HL-60 (cell line): Measurements from ENCODE around the gene CALM3.

Experiments
- DNase-seq, 2 experiments: peaks; one replicate each; pipeline ENCODE4 v3.0.0-alpha.2; 2010 to 2020; ENCODE audit warnings: low read depth in 1 of 2, low spot score in 1 of 2
- H3K27ac ChIP-seq: fragments of 250-450 bp; sonication (Bioruptor Pico); replicated peaks from 2 replicates; pipeline ENCODE4 v1.5.1; 2020; ENCODE audit warnings: mild to moderate bottlenecking, moderate library complexity
- H3K27me3 ChIP-seq: fragments of 250-450 bp; sonication (Bioruptor Pico); 2 replicates; pipeline ENCODE4 v1.5.1; 2021; ENCODE audit warnings: mild to moderate bottlenecking, moderate library complexity; ENCODE audit not compliant: insufficient read depth, poor library complexity, severe bottlenecking
- H3K4me3 ChIP-seq: replicated peaks from 2 replicates; pipeline ENCODE4 v1.5.1; 2011; ENCODE audit warnings: mild to moderate bottlenecking, control low read depth, low read length; ENCODE audit not compliant: insufficient read depth
- CTCF ChIP-seq: IDR thresholded peaks from one replicate; pipeline ENCODE4 v1.5.1; 2011; ENCODE audit warnings: low read length, control low read depth, inconsistent platforms; ENCODE audit not compliant: insufficient read depth
- GABPA ChIP-seq: IDR thresholded peaks from 2 replicates; pipeline ENCODE4 v1.6.1; 2012; ENCODE audit warnings: low read depth
- POLR2AphosphoS5 ChIP-seq: IDR thresholded peaks from 2 replicates; pipeline ENCODE4 v1.6.1; 2012; ENCODE audit warnings: low read depth
- SPI1 ChIP-seq: IDR thresholded peaks from 2 replicates; pipeline ENCODE4 v1.6.1; 2012; ENCODE audit warnings: low read depth, mild to moderate bottlenecking, borderline replicate concordance
- TF ChIP-seq, protein P1 (sequence below): IDR thresholded peaks from 2 replicates; pipeline ENCODE4 v1.6.1; 2012; ENCODE audit warnings: low read depth; ENCODE audit not compliant: insufficient replicate concordance

The CALM3 gene

GRCh38 chr19:46659151-46660007 is 58.2 kb downstream of the CALM3 start:
- peak in 1 of 2 experiments; percentile 40 for DNase-seq
- Histone ChIP-seq H3K27ac (no peak overlapping the region), H3K27me3 (peaks cover 19% of the 10 kb centered on the region), H3K4me3 (no peak overlapping the region)
- TF ChIP-seq POLR2AphosphoS5 (no peak), CTCF (no peak), SPI1 (no peak), GABPA (no peak)
- TF ChIP-seq, protein P1, sequence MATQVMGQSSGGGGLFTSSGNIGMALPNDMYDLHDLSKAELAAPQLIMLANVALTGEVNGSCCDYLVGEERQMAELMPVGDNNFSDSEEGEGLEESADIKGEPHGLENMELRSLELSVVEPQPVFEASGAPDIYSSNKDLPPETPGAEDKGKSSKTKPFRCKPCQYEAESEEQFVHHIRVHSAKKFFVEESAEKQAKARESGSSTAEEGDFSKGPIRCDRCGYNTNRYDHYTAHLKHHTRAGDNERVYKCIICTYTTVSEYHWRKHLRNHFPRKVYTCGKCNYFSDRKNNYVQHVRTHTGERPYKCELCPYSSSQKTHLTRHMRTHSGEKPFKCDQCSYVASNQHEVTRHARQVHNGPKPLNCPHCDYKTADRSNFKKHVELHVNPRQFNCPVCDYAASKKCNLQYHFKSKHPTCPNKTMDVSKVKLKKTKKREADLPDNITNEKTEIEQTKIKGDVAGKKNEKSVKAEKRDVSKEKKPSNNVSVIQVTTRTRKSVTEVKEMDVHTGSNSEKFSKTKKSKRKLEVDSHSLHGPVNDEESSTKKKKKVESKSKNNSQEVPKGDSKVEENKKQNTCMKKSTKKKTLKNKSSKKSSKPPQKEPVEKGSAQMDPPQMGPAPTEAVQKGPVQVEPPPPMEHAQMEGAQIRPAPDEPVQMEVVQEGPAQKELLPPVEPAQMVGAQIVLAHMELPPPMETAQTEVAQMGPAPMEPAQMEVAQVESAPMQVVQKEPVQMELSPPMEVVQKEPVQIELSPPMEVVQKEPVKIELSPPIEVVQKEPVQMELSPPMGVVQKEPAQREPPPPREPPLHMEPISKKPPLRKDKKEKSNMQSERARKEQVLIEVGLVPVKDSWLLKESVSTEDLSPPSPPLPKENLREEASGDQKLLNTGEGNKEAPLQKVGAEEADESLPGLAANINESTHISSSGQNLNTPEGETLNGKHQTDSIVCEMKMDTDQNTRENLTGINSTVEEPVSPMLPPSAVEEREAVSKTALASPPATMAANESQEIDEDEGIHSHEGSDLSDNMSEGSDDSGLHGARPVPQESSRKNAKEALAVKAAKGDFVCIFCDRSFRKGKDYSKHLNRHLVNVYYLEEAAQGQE: no peak

DNA sequence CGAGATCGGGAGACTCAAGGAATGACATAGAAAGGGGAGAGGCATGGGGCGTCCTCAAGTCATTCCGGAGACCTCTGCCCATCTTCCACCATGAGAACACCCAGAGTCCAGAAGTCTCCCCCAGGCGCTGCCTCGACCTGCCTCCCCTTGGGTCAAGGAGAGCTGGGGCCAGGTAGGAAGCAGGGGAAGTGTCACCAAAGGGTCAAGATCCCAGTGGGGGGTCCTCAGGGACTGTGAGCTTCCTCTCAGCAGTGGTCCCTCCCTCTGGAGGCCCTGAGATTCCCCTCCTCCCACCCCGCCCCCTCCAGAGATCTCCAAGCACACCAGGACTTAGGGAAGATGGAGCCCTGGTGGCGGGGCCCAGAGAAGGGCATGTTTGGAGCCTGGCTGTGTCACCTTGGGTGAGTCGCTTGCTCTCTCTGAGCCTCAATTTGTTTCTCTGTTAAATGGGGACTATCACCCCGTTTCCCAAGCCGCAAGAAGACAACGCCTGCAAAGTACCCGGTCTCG is 58.9 kb downstream of the CALM3 start:
- no peak for TF ChIP-seq GABPA
- TF ChIP-seq, protein P1: no peak
- TF ChIP-seq SPI1: no peak
- no peak for TF ChIP-seq POLR2AphosphoS5
- TF ChIP-seq CTCF: no peak

More for the DNA sequence above, 58.9 kb downstream of the CALM3 start:
- 0 out of 2 replicates have a peak overlapping the region, but pooled peaks have one; percentile 43 for H3K4me3 ChIP-seq
- peaks cover 18% of the 10 kb centered on the region for H3K27me3 ChIP-seq
- no peak overlapping the region for H3K27ac ChIP-seq
- no peak for DNase-seq
